GM12878 (cell line): ENCODE data around the gene CTRL. TPM values are rescaled to one million over a fixed set of nuclear protein-coding genes. Genes with fewer than 3 reads are reported as not detected.
A peak's percentile ranks its signal among the peaks of the same experiment; 100 is the strongest.
"Not testable (repeated sequence)": the region's sequence is repeated elsewhere in the genome, so short reads cannot be mapped to it uniquely, and the experiment has no call there.

Experiments used
- ATAC-seq: fragments of 200-7000 bp; cut with Tn5 transposase; 3 replicates; pipeline ENCODE4 v1.9.1; 2020; ENCODE audit warnings: mild to moderate bottlenecking, moderate library complexity
- BruUV-seq: library from RNA; stranded (reverse); fragments of 400-500 nt; replicated peaks from 2 replicates; lab custom pipeline; 2021; lab: Mats Ljungman, UMichigan
- CTCF ChIA-PET: fragments of 300-600 bp; sonication (Branson Sonifier 250); formaldehyde crosslinking; extraction: SDS; loops from one replicate; lab custom pipeline; 2021; ENCODE audit warnings: inconsistent platforms; lab: Yijun Ruan, JAX
- POLR2A ChIA-PET: fragments of 350-600 bp; formaldehyde crosslinking; extraction: SDS; loops from one replicate; lab custom pipeline; 2021; ENCODE audit warnings: inconsistent platforms; lab: Charles Lee
- RAD21 ChIA-PET: fragments of 300-600 bp; sonication (Branson Sonifier 250); formaldehyde crosslinking; loops from one replicate; lab custom pipeline; 2023; ENCODE audit warnings: antibody characterized with exemption; ENCODE audit not compliant: unreplicated experiment; lab: Charles Lee
- SMC1A ChIA-PET: fragments of 300-600 bp; sonication (Branson Sonifier 250); formaldehyde crosslinking; loops from one replicate; lab custom pipeline; 2023; ENCODE audit not compliant: unreplicated experiment, uncharacterized antibody; lab: Charles Lee
- DNase-seq: peaks from one replicate; pipeline ENCODE4 v3.0.0-alpha.2; 2011; ENCODE audit warnings: low read depth, low spot score
- FAIRE-seq: peaks from 3 replicates; lab custom pipeline; 2011; peaks lifted over from hg19 to GRCh38; lab: Jason Lieb, UNC
- H2AFZ ChIP-seq: 2 replicates; pipeline ENCODE4 v1.6.0; 2011; ENCODE audit warnings: low read depth, low read length, control low read depth; ENCODE audit not compliant: control insufficient read depth
- H3K27ac ChIP-seq: 2 replicates; pipeline ENCODE4 v1.5.1; 2011; ENCODE audit warnings: control low read depth; ENCODE audit not compliant: control insufficient read depth, insufficient read depth
- H3K27me3 ChIP-seq, 2 experiments: replicated peaks in 1 of 2; 2 replicates each; pipeline versions ENCODE4 v1.6.0 to v1.6.1; 2011; ENCODE audit warnings: low read length in 1 of 2; ENCODE audit not compliant: control insufficient read depth in 2 of 2, insufficient read depth in 2 of 2
- H3K36me3 ChIP-seq, 2 experiments: 2 replicates each; pipeline ENCODE4 v1.5.1; 2011; ENCODE audit warnings: low read length in 1 of 2; ENCODE audit not compliant: control insufficient read depth in 2 of 2, insufficient read depth in 2 of 2
- H3K4me1 ChIP-seq: 2 replicates; pipeline ENCODE4 v1.6.1; 2011; ENCODE audit warnings: mild to moderate bottlenecking, low read length, moderate library complexity, mixed read lengths; ENCODE audit not compliant: control insufficient read depth, insufficient read depth
- H3K4me2 ChIP-seq: 2 replicates; pipeline ENCODE4 v1.6.0; 2011; ENCODE audit warnings: control low read depth; ENCODE audit not compliant: control insufficient read depth, insufficient read depth
- H3K4me3 ChIP-seq: fragments of 200-600 bp; sonication (generic); 2 replicates; pipeline ENCODE4 v1.5.1; 2016
- H3K79me2 ChIP-seq: 2 replicates; pipeline ENCODE4 v1.6.0; 2011; ENCODE audit warnings: low read length; ENCODE audit not compliant: control insufficient read depth, insufficient read depth
- H3K9ac ChIP-seq: 2 replicates; pipeline ENCODE4 v1.8.0; 2011; ENCODE audit warnings: low read length, control low read depth, mixed read lengths; ENCODE audit not compliant: control insufficient read depth, insufficient read depth
- H3K9me3 ChIP-seq: replicated peaks from 3 replicates; pipeline ENCODE4 v1.5.1; 2011; ENCODE audit warnings: mild to moderate bottlenecking, low read length; ENCODE audit not compliant: control insufficient read depth, insufficient read depth
- H4K20me1 ChIP-seq: 2 replicates; pipeline ENCODE4 v1.6.0; 2011; ENCODE audit not compliant: control insufficient read depth, insufficient read depth
- ASH2L ChIP-seq: fragments of 300-600, 200-600 bp; sonication (generic); IDR thresholded peaks from 2 replicates; pipeline ENCODE4 v1.6.1; 2017; ENCODE audit warnings: low read depth, mild to moderate bottlenecking, borderline replicate concordance
- CHD2 ChIP-seq: IDR thresholded peaks from 2 replicates; pipeline ENCODE4 v1.6.1; 2011; ENCODE audit warnings: low read depth, low read length, improper control_type of control experiment, borderline replicate concordance
- GATAD2B ChIP-seq: fragments of 450-650 bp; conservative IDR thresholded peaks from 2 replicates; pipeline ENCODE4 v1.6.1; 2017; ENCODE audit warnings: low read depth, mild to moderate bottlenecking, moderate library complexity
- IKZF1 ChIP-seq: fragments of 450-650 bp; conservative IDR thresholded peaks from 2 replicates; pipeline ENCODE4 v1.6.1; 2017; ENCODE audit warnings: antibody characterized with exemption, mild to moderate bottlenecking
- IKZF2 ChIP-seq, 2 experiments: fragments of 450-650 bp; IDR thresholded peaks; 2 replicates each; pipeline ENCODE4 v1.6.1; 2017; ENCODE audit warnings: mild to moderate bottlenecking in 2 of 2, moderate library complexity in 2 of 2
- JUNB ChIP-seq: IDR thresholded peaks from 2 replicates; pipeline ENCODE4 v1.6.1; 2016; ENCODE audit warnings: antibody characterized with exemption, mild to moderate bottlenecking
- MEF2A ChIP-seq: IDR thresholded peaks from 2 replicates; pipeline ENCODE4 v1.6.1; 2011; ENCODE audit warnings: low read depth, mild to moderate bottlenecking, low read length, moderate library complexity; ENCODE audit not compliant: insufficient read depth
- PML ChIP-seq: IDR thresholded peaks from 2 replicates; pipeline ENCODE4 v1.6.1; 2012; ENCODE audit warnings: low read length, inconsistent platforms
- RFX5 ChIP-seq: IDR thresholded peaks from 2 replicates; pipeline ENCODE4 v1.6.1; 2011; ENCODE audit warnings: low read depth, low read length, improper control_type of control experiment
- RUNX3 ChIP-seq: IDR thresholded peaks from 2 replicates; pipeline ENCODE4 v1.6.1; 2012; ENCODE audit warnings: low read length, inconsistent platforms
- SP1 ChIP-seq: IDR thresholded peaks from one replicate; pipeline ENCODE4 v1.6.1; 2011; ENCODE audit warnings: low read depth, low read length
- SPI1 ChIP-seq: IDR thresholded peaks from 2 replicates; pipeline ENCODE4 v1.6.1; 2011; ENCODE audit warnings: low read depth, mild to moderate bottlenecking, low read length, moderate library complexity, borderline replicate concordance; ENCODE audit not compliant: insufficient read depth
- TCF3 ChIP-seq: IDR thresholded peaks from 2 replicates; pipeline ENCODE4 v1.6.1; 2012; ENCODE audit warnings: low read depth, mild to moderate bottlenecking, low read length, borderline replicate concordance; ENCODE audit not compliant: insufficient read depth
- ZBED1 ChIP-seq: IDR thresholded peaks from 2 replicates; pipeline ENCODE4 v1.6.1; 2016; ENCODE audit warnings: borderline replicate concordance
- WGBS: methylation state at CpG from one replicate; pipeline ENCODE4 v1.1.6; 2016; ENCODE audit warnings: low lambda C conversion rate; ENCODE audit not compliant: insufficient replicate concordance, insufficient coverage; ENCODE audit errors: missing lambda C conversion rate; 5-methylcytosine and 5-hydroxymethylcytosine counted together
- in situ Hi-C: fragments of 300-500 bp; cut with MboI; formaldehyde crosslinking; loops from 9 replicates; pipeline ENCODE4 v1.14.3; 2018; ENCODE audit warnings: mixed read lengths
- intact Hi-C: fragments of 100-400 bp; cut with micrococcal nuclease; formaldehyde crosslinking; loops from one replicate; pipeline ENCODE4 v1.14.2; 2022; ENCODE audit not compliant: unreplicated experiment
- polyA plus RNA-seq, 11 experiments: library from polyadenylated mRNA; depleted of rRNA in 4 of 11; unstranded in 6 of 11; stranded (reverse) in 5 of 11; fragments of >200 nt; fragmentation: Nextera tagmentation in 4 of 11; fragmentation: Illumina TruSeq in 1 of 11; extraction: Ambion mirVana in 4 of 11; extraction: Trizol in 1 of 11; gene quantifications; 1 replicate in 1 of 11; 2 replicates in 10 of 11; pipeline versions ENCODE4 v1.2.1 to v1.2.3, GENCODE V29; 2011 to 2016; ENCODE audit warnings: inconsistent platforms in 2 of 11, missing spikeins in 2 of 11, low read depth in 1 of 11
- total RNA-seq, 4 experiments: library from RNA; depleted of rRNA in 3 of 4; stranded (reverse); fragments of >200 nt in 3 of 4; fragmentation: Illumina TruSeq in 1 of 4; extraction: Trizol in 1 of 4; gene quantifications; 2 replicates each; pipeline versions ENCODE4 v1.2.1 to v1.2.3, GENCODE V29; 2013 to 2021
- TF ChIP-seq, protein P1 (sequence below): fragments of 450-650 bp; IDR thresholded peaks from 2 replicates; pipeline ENCODE4 v1.6.1; 2017; ENCODE audit warnings: low read depth, mild to moderate bottlenecking, moderate library complexity

Gene CTRL
- total and polyA plus RNA-seq, 10 of the 15 experiments (the other 5 are each of a cell fraction or from before 2014, with no cell fraction given): 1.1 to 4.9 (median 2.6) TPM

- TF ChIP-seq SPI1 (0 out of 2 replicates have a peak, but pooled peaks have one; percentile 19), ZBED1 (0 out of 2 replicates have a peak, but pooled peaks have one; percentile 30), MEF2A (peak; percentile 57), RFX5 (no peak), JUNB (peak; percentile 45; the same call in 1 of the 2 replicates), IKZF1 (peak; percentile 68), CHD2 (no peak), SP1 (peak; percentile 24), PML (0 out of 2 replicates have a peak, but pooled peaks have one; percentile 28), RUNX3 (peak; percentile 98), GATAD2B (no peak), TCF3 (peak; percentile 89), ASH2L (no peak), IKZF2 (IDR thresholded peaks at IDR 0.05) (peak; percentile 59 to 70; a peak in 2 of 4 replicates)
- TF ChIP-seq, protein P1, sequence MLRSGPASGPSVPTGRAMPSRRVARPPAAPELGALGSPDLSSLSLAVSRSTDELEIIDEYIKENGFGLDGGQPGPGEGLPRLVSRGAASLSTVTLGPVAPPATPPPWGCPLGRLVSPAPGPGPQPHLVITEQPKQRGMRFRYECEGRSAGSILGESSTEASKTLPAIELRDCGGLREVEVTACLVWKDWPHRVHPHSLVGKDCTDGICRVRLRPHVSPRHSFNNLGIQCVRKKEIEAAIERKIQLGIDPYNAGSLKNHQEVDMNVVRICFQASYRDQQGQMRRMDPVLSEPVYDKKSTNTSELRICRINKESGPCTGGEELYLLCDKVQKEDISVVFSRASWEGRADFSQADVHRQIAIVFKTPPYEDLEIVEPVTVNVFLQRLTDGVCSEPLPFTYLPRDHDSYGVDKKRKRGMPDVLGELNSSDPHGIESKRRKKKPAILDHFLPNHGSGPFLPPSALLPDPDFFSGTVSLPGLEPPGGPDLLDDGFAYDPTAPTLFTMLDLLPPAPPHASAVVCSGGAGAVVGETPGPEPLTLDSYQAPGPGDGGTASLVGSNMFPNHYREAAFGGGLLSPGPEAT: 0 out of 2 replicates have a peak, but pooled peaks have one; percentile 35
Observed at GRCh38 chr16:67975321-67976105, 43.9 kb upstream of the CTRL start (continued).

DNA sequence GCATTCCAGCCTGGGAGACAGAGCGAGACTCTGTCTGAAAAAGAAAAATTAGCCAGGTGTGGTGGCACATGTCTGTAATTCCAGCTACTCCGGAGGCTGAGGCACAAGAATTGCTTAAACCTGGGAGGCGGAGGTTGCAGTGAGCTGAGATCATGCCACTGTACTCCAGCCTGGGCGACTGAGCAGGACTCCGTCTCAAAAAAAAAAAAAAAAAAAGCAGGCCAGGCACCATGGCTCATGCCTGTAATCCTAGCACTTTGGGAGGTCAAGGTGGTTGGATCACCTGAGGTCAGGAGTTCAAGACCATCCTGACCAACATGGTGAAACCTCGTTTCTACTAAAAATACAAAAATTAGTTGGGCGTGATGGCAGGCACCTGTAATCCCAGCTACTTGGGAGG is 40.6 kb upstream of the CTRL start:
- WGBS: 85% methylated on average over 3 of the region's 7 CpGs
- H3K9me3 ChIP-seq, H2AFZ ChIP-seq, DNase-seq, H3K27ac ChIP-seq, H3K4me2 ChIP-seq, H3K79me2 ChIP-seq, intact Hi-C loops, CTCF ChIA-PET, H3K36me3 ChIP-seq, POLR2A ChIA-PET, SMC1A ChIA-PET, in situ Hi-C loops, H4K20me1 ChIP-seq, H3K27me3 ChIP-seq, H3K4me3 ChIP-seq, RAD21 ChIA-PET, ATAC-seq, BruUV-seq, FAIRE-seq, H3K9ac ChIP-seq: not testable (repeated sequence)
- peaks cover 25% of the 10 kb centered on the region for H3K4me1 ChIP-seq
